ENCODE measurements around the gene GLT1D1.

GRCh38 chr12:128973883-128974681 lies 120.8 kb downstream of the GLT1D1 start:
- TF ChIP-seq EZH2 (IDR thresholded peaks at IDR 0.05; ENCODE audit: borderline replicate concordance, low read depth, low read length, severe bottlenecking) = no peak
- TF ChIP-seq MAX (IDR thresholded peaks at IDR 0.05; ENCODE audit: insufficient read depth, insufficient read length) = no peak
- no peak for TF ChIP-seq MYC (IDR thresholded peaks at IDR 0.05; ENCODE audit: low read depth, low read length)
- no peak for TF ChIP-seq POLR2A (IDR thresholded peaks at IDR 0.05; ENCODE audit: low read depth, low read length)
- no peak for TF ChIP-seq CTCF (IDR thresholded peaks at IDR 0.05; ENCODE audit: extremely low read depth in 1 of 2, insufficient read depth in 1 of 2, low read depth in 1 of 2, low read length in 2 of 2)
- no peak for TF ChIP-seq POLR2AphosphoS5 (IDR thresholded peaks at IDR 0.05; ENCODE audit: insufficient read depth, low read depth, low read length)
- no peak for TF ChIP-seq FOS (IDR thresholded peaks at IDR 0.05; ENCODE audit: borderline replicate concordance, insufficient read depth, low read length)

All from endothelial cell of umbilical vein (primary cell).